NB4 (cell line): Measurements from ENCODE around the gene ABCC3.

Source experiments
- DNase-seq: peaks from one replicate; pipeline ENCODE4 v3.0.0; 2010; ENCODE audit warnings: low read depth
- H3K4me3 ChIP-seq: one replicate; pipeline ENCODE4 v1.5.1; 2011; ENCODE audit warnings: mild to moderate bottlenecking, low read depth, low read length, moderate library complexity
- MYC ChIP-seq: IDR thresholded peaks from 2 replicates; pipeline ENCODE4 v1.6.1; 2011; ENCODE audit warnings: low read depth, low read length
- POLR2A ChIP-seq: IDR thresholded peaks from 2 replicates; pipeline ENCODE4 v1.6.1; 2011; ENCODE audit warnings: mild to moderate bottlenecking; ENCODE audit not compliant: insufficient read length; ENCODE audit errors: extremely low read depth
- TF ChIP-seq, protein P1 (sequence below): IDR thresholded peaks from 2 replicates; pipeline ENCODE4 v1.6.1; 2011; ENCODE audit warnings: low read depth, low read length
- TF ChIP-seq, protein P2 (sequence below): IDR thresholded peaks from one replicate; pipeline ENCODE4 v1.5.1; 2012; ENCODE audit warnings: low read depth, low read length

ABCC3 gene

DNA sequence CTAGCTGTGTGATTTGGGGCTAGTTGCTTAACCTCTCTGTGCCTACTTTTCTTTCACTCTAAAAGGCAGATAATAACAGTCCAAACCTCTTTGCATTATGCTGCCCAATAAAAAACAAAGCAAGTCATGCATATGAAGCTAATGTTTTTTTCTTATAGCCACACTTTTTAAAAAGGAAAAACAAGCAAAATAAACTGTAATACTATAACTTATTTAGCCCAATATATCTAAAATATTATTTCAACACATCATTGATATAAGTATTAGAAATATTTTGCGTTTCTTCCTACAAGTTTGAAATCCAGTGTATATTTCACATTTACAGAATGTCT lies 50.6 kb downstream of the ABCC3 start:
- H3K4me3 ChIP-seq: no peak overlapping the region

DNA sequence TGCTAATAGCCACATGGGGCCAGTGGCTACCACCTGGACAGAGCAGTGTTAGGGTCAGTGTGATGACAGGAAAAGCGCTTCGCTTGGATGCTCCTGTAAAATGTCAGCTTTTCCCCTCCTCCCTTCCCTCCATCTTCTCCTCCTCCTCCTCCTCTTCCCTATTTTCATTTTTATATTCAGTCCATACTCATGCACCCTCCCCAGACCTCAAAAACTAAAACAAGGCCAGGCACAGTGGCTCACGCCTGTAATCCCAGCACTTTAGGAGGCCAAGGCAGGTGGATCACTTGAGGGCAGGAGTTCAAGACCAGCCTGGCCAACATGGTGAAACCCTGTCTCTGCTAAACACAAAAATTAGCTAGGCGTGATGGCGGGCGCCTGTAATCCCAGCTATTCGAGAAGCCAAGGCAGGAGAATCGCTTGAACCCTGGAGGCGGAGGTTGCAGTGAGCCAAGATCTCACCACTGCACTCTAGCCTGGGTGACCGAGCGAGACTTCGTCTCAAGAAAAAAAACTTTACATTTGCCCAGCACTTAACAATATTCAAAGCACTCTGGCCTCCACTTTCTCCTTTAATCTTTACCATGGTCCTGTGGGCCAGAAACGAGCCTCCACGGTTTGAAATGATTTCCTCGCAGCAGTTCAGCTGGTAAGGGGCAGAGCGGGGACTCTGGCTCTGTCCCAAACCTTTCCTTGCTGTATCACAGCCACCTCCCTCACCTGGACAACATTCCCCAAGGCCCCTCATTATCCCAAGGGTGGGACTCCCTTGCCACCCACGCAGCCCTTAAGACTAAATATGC lies 51.2 kb downstream of the ABCC3 start:
- H3K4me3 ChIP-seq: no peak overlapping the region
- no peak for DNase-seq
- no peak for TF ChIP-seq POLR2A
- TF ChIP-seq, protein P1, sequence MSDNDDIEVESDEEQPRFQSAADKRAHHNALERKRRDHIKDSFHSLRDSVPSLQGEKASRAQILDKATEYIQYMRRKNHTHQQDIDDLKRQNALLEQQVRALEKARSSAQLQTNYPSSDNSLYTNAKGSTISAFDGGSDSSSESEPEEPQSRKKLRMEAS: no peak
- TF ChIP-seq, protein P2, sequence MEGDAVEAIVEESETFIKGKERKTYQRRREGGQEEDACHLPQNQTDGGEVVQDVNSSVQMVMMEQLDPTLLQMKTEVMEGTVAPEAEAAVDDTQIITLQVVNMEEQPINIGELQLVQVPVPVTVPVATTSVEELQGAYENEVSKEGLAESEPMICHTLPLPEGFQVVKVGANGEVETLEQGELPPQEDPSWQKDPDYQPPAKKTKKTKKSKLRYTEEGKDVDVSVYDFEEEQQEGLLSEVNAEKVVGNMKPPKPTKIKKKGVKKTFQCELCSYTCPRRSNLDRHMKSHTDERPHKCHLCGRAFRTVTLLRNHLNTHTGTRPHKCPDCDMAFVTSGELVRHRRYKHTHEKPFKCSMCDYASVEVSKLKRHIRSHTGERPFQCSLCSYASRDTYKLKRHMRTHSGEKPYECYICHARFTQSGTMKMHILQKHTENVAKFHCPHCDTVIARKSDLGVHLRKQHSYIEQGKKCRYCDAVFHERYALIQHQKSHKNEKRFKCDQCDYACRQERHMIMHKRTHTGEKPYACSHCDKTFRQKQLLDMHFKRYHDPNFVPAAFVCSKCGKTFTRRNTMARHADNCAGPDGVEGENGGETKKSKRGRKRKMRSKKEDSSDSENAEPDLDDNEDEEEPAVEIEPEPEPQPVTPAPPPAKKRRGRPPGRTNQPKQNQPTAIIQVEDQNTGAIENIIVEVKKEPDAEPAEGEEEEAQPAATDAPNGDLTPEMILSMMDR: no peak
- TF ChIP-seq MYC: no peak

More for the DNA sequence above, 50.6 kb downstream of the ABCC3 start:
- TF ChIP-seq, protein P1: no peak
- TF ChIP-seq, protein P2: no peak
- TF ChIP-seq MYC (no peak), POLR2A (no peak)
- no peak for DNase-seq

DNA sequence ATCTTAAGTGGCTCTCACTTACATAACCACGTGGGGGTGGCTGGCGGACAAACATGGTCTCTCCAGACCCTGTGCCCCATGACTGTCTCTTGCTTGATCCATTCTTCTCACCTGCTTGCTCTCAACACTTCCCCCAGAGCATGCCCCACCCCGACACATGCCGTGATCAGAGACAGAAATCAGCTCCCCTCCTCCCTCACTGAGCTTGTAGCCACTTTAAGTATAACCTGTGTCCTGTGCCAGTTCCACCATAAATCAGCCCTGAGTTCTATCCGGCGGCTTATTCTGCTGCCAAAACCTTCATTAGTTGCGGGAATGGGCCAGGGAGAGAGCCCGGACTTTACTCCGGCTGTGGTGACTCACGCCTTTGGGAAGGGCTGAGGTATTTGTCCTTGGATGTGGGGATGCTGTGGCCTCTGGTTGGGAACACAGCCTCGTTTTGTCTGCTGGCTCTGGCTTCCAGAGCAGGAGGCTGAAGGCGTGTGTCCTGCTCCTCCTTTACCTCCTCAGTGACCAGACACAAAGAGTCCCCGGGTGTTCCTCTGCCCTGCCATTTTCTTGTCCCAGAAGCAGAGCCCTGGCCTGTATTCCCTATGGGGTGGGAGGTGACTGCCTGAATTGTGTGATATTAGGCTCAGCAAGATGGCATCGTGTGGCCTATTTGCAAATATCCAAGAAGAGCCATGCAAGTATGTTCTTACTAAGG lies 52.0 kb downstream of the ABCC3 start:
- DNase-seq: no peak

DNA sequence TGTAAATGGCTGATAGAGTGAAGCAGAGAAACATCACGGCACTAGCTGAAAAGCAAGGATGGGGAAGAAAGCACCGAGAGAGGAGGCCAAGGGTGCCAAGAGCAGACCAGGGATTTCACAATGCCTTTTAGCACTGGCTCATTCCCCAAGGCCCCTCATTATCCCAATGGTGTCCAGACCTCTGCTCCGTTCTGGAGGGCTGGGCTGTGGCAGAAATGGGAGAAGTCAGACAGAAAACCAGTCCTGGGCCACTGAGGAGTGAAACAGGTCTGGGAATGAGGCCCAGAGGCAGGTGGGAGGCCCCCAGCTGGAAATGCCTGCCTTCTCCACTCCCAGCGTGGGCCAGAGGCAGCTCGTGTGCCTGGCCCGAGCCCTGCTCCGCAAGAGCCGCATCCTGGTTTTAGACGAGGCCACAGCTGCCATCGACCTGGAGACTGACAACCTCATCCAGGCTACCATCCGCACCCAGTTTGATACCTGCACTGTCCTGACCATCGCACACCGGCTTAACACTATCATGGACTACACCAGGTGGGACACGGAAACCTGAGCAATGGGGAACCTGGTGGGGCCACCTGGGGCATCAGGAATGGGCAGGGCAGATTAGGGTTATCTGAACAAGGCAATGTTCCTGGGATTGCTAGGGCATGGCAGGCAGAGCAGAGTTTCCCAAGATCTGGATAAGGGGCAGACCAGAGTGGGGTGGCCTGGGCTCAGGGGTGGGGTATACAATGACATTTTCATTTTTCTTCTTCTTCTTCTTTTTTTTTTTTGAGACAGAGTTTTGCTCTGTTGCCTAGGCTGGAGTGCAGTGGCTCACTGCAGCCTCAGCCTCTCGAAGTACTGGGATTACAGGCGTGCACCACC lies 52.8 kb downstream of the ABCC3 start:
- no peak overlapping the region for H3K4me3 ChIP-seq
- DNase-seq: no peak
- TF ChIP-seq, protein P2: no peak
- TF ChIP-seq POLR2A (no peak), MYC (no peak)
- TF ChIP-seq, protein P1: no peak

More for the DNA sequence above, 52.0 kb downstream of the ABCC3 start:
- no peak overlapping the region for H3K4me3 ChIP-seq
- TF ChIP-seq MYC: no peak
- TF ChIP-seq, protein P2: no peak

DNA sequence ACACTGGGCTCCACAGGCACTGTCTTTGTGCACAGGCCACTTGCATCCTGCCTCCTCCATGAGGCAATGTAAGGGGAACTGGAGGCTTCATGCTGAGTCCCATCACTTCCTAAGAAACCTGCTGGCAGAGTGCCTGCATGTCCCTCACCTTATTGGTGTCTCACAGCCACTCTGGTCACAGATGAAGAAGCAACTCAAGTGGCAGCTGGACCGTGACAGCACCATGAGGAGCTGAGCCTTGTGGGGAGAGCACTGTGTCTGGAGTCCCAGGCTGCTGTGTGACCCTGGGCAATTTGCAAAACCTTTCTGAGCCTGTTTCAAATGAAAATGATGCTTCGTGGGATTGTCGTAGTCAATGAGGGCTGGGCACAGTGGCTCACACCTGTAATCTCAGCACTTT lies 53.6 kb downstream of the ABCC3 start:
- DNase-seq: no peak
- TF ChIP-seq, protein P2: no peak
- no peak for TF ChIP-seq MYC
- TF ChIP-seq, protein P1: no peak
- no peak for TF ChIP-seq POLR2A
- H3K4me3 ChIP-seq: no peak overlapping the region
